Measurements from ENCODE around the gene OR2T27.
"Not testable (repeated sequence)": the region's sequence is repeated elsewhere in the genome, so short reads cannot be mapped to it uniquely, and the experiment has no call there.

OR2T27 gene

GRCh38 chr1:248640906-248641305, 14.4 kb downstream of the OR2T27 start:
- not testable (repeated sequence) for DNase-seq (ENCODE audit: low spot score)

GRCh38 chr1:248639652-248640051, 15.7 kb downstream of the OR2T27 start:
- not testable (repeated sequence) for DNase-seq (ENCODE audit: low spot score)

- DNase-seq (ENCODE audit: low spot score) = not testable (repeated sequence)
These were observed 18.7 kb downstream of the OR2T27 start for GRCh38 chr1:248636612-248637011.

GRCh38 chr1:248634991-248635390, 20.3 kb downstream of the OR2T27 start, which contains the start of gene OR2T11:
Gene OR2T11, minus strand, starts transcription at chr1:248635091. Its CDS starts 7,963 bp downstream, at chr1:248627128.
- not testable (repeated sequence) for DNase-seq (ENCODE audit: low spot score)

GRCh38 chr1:248631354-248632008, 23.8 kb downstream of the OR2T27 start:
- no peak for DNase-seq (ENCODE audit: low spot score)

GRCh38 chr1:248630551-248630950, 24.8 kb downstream of the OR2T27 start:
- DNase-seq (ENCODE audit: low spot score) = no peak

- DNase-seq (ENCODE audit: low spot score) = no peak
These were observed 27.1 kb downstream of the OR2T27 start for GRCh38 chr1:248627971-248628844.

GRCh38 chr1:248625971-248626370, 29.4 kb downstream of the OR2T27 start:
- no peak for DNase-seq (ENCODE audit: low spot score)

- no peak for DNase-seq (ENCODE audit: low spot score)
These were observed 30.2 kb downstream of the OR2T27 start for GRCh38 chr1:248625166-248625565.

- DNase-seq (ENCODE audit: low spot score) = peak; percentile 30
These were observed 32.7 kb downstream of the OR2T27 start for GRCh38 chr1:248622570-248623001.

- DNase-seq (ENCODE audit: low spot score) = no peak
These were observed 33.6 kb downstream of the OR2T27 start for GRCh38 chr1:248621770-248622169.

- DNase-seq (ENCODE audit: low spot score) = peak; percentile 32
These were observed 36.5 kb downstream of the OR2T27 start for GRCh38 chr1:248618878-248619277.

- DNase-seq (ENCODE audit: low spot score) = no peak
These were observed 37.2 kb downstream of the OR2T27 start for GRCh38 chr1:248618119-248618518.

- DNase-seq (ENCODE audit: low spot score) = no peak
These were observed 41.6 kb downstream of the OR2T27 start for GRCh38 chr1:248613742-248614141.

- no peak for DNase-seq (ENCODE audit: low spot score)
These were observed 43.4 kb downstream of the OR2T27 start for GRCh38 chr1:248611883-248612414.

GRCh38 chr1:248610301-248610700, 45.0 kb downstream of the OR2T27 start:
- no peak for DNase-seq (ENCODE audit: low spot score)

Measured in activated CD4-positive, alpha-beta T cell treated with anti-CD3 and anti-CD28 coated beads, Interleukin-2, Interleukin-4, amounts not matched to agents 100 ng/mL and 50 ng/mL, durations not matched to agents 16 hours and 8 hours (primary cell).